Stimulated activated CD4-positive, alpha-beta T cell treated with anti-CD3 and anti-CD28 coated beads, TNF-alpha, amount 100 ng/mL, for 48 hours (primary cell): ENCODE results near the gene CEP170B.

Experiments used
- DNase-seq, 3 donors: peaks; one replicate each; pipeline ENCODE4 v3.0.0-alpha.2; 2020; ENCODE audit warnings: low read depth in 3 of 3

CEP170B gene

DNA sequence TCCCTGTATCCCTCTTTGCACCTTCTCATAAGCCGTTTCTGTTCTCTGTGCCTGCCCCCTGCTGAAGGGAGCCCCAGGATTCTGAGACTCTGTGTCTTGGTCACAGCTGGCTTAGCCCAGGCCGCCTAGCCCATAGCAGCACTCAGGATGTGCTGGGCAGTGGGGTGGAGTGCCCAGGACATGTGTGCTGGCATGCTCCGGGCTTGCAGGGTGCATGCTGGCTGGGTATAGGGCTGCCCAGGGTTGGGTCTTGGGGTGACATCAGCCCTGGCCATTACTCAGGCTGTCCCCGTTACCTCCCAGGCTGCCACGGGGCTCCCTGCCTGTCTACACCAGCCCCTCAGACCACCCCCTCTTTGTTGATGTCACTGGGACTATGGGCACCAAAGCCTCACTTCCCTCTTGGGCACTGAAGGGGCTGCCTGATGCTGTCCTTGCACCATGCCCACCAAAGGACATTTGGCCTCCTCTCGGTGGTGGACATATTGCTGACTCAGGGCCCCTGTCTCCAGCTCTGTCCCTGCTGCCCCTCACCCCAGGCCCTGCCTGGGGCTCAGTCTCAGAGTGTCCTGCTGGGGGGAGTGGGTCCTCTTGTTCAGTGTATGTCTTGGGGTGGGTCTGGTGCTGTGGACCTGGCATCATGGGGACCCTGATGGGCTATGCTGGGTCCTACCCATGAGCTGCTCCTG, 2.4 kb downstream of the CEP170B start:
- DNase-seq: no peak

DNA sequence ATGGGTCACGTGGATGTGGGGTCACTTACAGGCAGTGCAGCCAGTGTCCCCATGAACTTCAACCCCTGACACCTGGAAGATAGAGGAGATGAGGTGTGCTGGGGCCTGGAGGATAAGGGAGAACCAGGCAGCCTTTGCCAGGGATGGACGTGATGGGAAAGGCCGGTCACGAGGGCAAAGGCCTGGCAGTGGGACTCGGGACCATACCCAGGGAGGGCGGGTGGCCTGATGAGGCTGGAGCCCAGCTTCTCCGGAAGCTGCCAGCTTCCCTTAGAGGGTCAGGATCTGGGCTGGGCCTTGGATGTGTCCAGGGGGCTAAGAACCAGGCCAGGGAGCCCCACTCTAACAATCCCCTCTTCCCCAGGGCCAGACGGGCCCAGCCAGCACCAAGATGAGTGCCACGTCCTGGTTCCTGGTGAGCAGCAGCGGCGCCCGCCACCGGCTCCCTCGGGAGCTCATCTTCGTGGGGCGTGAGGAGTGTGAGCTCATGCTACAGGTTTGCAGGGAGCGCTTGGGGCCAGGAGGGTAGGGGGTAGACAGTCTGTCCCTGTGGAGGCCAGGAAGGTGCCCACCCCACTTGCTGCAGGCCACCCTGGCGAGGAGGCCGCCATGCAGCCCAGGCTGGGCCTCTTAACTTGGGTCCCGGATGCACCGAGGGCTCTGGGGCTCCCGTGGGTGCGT, 3.1 kb downstream of the CEP170B start:
- DNase-seq: no peak

DNA sequence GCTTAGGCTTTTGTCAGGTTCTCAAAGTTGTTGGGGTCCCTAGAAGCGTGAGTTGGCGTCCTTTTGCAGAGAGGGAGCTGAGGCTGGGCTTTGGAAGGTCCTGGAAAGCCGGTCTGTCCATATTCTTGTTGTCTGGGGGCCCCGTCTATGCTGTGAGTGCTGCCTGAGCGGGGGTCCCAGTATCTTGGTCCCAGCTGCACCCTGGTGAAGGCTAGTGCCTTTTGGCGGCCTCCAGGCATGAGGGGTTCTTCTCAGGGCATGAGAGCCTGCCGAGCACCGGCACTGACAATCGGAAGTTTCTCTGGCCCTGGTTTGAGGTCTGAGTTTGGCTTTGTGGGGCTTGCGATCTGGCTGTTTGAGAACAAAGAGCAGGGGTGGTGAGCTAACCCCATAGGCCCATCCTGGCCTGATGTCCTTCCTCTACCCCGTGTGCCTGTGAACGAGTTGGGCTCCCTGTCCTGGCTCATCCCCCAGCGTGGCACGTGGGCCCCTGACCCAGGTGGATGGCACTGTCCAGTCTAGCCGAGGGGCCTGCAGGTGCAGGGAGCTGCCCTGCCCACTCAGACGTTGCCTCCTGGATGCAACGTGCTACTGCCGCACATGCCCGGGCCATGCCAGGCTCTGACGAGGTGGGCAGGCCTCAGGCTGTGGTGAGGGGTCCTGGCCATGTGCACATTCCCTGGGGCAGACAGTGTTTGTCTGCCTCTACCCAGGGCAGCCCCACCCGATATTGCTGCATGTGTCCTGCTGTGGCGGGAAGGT, 3.9 kb downstream of the CEP170B start:
- DNase-seq: no peak

DNA sequence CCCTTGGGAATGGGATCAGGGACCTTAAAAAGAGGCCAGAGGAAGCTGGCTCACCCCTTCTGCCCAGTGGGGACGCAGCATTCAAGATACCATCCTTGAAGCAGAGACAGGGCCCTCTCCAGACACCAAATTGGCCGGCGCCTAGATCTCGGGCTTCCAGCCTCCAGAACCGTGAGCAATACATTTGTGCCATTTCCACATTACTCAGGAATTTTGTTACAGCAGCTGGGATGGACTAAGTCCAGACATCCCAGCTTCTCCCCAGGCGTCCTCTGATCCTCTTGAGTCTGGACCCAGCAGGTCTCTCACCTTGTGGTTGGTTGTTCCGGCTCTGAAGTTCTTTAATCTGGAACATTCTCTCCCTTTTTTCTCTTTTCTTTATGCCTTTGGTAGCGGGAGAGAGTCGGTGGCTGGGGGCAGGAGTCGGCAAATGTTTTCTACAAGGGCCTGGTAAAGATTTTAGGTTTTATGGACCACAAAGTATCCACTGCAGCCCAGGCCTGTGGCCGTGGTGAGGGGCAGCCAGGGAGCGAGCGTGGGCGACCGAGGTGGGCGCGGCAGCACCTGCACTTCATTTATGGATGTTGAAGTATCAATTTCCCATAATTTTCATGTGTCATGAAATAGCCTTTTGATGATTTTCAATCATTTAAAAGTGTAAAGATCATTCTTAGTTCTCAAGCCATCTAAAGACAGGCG, 4.8 kb downstream of the CEP170B start:
- no peak for DNase-seq

DNA sequence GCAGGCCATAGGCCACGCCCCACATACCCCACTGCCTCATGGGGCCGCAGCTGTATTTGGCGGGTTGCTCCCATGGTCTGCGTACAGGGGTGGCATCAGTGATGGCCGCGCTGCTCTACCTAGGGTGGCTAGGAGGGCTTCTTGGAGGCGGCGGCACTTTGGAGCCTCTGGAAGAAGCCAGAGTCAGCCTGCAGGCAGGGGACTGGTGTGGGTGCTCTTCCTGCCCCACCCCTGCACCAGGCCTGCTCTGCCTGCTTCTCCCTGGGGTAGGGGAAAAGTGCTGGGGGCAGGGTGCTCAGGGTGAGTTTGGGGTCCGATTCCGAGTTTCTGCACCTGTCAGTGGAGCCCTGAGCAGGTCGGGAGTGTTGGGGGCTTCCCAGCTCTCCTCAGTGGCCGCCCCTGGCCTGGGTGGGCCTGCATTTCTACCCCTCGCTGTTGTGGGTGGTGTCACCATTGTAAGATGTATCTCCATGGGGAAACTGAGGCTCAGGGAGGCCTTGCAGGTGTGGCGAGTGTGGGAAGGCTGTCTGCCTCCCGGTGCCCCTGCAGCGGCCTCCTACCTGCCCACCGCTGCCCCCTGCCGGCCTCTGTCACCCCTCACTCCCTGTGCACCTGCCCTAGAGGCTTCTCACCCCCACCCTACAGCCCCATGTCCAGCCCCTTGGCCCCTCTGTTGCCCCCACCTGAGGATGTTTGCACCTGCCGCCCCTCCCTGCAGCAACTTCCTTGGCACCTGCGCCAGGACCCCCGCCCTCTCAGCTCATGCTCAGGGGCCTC, 5.5 kb downstream of the CEP170B start:
- peak in 2 of 3 donors; percentile 21 to 44 for DNase-seq

DNA sequence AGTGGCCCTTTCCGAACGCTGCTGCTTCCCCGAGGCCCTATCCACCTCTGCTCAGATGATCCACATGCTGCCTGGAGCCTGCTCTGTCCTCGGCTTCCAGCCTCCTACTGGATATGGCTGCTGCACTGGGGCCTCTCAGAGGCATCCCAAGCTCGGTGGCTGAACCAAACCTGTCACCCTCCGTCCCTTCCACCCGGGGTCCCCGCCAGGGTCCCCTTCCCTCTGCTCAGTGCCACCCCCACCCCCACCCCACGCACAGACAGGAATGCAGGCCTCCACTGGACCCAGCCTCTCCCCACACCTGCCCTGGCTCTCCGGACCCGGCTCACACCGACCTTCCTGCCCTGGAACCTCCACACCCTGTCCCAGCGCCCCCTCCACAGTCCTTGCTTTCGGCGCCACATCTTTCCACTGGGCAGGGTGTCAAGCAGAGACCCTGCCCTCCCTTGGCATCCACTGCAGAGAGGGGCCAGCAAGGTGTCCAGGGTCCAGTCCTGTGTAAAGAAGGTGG, 6.1 kb downstream of the CEP170B start:
- DNase-seq: no peak

DNA sequence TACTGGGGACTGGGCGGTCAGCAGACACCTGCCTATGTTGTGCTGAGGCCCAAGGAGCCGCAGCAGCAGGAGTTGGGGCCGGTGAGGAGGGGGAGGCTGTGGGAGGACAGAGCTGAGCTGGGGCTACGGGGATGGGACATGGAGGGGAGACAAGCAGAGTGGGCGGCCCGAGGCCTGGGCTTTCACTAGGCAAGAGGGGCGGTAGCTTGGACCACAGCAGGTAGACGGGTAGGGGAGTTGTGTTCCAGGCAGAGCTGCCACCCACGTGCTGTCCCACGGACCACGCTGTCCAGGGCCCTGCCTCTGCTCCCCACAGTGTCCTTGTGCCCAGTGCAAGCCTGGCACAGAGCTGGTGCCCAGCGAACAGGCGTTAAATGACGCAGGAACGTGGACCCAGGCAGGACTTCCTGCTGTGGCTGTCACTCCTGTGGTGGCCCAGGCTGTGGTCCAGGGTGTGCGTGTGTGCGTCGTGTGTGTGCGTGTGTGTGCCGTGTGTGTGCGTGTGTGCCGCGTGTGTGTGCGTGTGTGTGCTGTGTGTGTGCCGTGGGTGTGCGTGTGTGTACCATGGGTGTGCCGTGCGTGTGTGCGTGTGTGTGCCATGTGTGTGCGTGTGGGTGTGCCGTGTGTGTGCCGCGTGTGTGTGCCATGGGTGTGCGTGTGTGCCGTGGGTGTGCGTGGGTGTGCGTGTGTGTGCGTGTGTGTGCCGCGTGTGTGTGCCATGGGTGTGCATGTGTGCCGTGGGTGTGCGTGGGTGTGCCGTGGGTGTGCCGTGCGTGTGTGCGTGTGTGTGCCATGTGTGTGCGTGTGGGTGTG, 6.8 kb downstream of the CEP170B start:
- no peak for DNase-seq

DNA sequence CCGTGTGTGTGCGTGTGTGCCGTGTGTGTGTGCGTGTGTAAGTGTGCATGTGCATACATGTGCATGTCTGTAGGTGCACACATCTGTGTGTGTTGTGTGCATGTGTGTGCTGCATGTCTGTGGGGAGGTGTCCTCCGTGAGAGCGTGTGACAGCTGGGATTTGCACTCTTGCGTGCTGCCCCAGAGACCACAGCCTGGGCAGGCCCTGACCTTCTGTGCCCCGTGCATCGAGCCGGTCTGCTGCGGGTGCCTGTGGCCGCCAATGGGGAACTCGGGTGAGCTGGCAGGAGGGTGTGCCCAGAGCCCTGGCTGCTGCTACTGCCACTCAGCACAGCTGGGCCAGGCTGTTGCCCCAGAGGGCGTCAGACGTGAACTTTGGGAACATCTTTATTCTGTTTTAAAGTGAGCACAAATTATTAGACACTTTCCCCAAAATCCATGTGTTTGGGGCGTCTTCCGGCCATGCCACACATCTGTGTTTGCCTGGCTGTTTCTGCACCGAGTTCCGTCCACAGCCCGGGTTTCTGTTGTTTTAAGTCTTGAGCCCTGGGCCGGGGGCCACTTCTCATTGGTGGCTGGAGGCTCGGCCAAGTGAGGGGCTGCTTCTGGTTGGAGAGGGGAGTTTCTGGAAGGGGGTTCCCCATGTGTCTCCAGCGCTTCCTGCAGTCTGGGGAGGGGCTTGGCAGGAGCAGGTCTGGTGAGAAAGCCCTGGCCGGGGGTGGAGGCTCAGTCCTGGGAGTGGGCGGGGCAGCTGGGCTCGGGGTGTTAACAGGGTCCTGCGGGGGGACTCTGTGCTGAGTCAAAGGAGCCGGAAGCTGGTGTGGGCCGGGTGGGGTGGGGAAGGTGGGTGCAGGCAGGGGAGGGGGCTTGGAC, 7.6 kb downstream of the CEP170B start:
- no peak for DNase-seq

DNA sequence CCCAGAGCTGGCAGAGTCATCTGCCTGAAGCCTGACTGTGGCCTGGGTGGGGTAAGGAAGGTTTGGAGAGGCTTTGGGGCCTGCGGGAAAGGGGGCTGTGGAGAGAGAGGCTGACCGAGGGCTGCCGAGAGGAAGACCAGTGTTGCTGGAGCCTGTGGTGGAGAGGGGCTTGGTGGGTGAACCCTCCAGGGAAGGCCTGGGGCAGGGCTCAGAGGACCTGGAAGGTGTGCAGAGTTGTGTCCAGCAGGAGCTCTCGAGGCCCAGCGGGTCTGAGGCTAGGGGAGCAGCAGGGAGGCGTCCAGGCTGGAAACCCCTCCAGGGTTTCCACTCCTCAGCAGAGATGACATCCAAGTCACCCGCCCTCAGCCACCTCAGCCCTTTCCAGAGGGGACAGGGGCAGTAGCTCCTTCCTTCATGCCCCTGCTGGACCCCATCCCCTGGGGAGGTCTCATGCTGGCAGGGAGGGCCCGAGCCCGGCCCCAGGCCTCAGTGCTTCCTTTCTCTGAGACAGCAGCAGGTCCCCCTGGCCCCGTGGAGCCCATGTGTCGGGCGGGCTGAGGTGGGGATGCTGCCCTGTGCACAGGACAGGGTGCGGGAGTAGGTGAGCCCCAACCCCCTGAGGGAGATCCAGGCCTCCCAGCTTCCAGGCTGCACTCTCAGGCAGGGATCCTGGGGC, 8.4 kb downstream of the CEP170B start:
- no peak for DNase-seq

DNA sequence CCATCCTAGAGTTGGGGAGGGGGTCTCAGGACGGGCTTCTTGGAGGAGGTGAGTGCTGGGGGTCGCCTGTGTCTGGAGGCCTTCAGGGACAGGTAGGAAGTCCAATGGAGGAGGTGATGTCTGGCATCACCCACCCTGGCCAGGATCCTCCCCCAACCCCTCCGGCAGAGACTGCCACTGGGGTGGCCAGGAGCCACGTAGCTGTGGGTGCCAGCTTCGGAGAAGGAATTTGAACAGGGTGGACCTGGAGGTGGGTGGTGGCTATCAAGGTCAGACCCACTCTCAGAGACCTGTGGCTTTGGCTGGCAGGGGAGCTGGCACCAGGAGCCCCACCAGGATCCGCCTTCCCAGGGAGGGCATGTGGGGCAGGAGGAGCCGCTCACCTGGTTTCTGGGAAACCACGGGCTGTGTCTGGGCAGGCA, 9.1 kb downstream of the CEP170B start:
- no peak for DNase-seq

DNA sequence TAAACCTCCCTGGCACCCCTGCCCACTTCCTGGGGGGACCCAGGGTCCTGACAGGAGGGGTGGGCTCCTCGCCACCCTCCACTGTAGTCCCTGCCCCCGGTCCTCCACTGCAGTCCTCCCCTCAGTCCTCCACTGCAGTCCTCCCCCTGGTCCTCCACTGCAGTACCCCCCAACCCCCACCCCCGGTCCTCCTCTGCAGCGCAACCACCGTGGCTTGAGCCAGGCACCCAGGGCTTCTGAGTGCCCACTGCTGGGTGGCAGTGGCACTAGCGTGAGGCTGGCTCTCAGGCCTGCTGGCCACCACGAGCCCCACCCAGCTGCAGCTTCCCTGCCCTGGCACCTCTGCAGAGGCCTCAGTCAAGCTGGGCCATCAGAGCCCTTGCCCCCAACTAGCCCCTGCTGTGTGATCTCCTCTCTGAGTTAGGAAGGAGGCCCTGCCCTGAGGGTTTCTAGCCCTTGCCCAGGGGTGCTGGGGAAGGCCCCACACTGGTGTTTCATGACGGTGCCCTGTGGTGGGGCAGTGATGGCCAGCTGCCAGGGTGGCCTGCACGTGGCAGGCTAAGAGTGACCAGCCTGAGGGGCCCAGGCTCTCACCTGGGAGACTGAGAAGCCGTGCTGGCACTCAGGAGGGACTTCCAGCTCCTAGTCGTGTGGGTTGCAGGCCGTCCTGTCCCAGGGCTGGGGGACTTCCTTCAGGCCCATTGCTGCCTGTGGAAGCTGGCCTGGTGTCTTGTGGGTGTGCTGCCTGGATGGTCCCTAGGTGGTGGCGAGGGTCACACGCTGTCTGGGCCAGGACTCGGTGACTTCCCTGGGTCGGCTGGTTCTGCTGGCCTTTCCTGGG, 9.7 kb downstream of the CEP170B start:
- DNase-seq: no peak

DNA sequence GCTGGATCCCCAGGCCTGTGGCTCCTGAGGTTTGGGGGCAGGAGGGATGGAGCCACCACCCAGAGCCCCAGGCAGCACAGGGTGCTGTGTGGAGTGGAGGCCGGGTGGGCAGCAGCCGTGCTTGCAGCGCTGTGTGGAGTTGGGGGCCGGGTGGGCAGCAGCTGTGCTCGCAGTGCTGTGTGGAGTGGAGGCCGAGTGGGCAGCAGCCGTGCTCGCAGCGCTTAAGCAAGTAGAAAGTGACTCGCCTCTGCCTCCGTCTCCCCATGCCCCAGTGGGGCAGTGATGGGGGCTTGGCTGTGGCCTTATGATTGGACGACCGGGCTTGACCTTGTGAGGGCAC, 10.3 kb downstream of the CEP170B start:
- DNase-seq: no peak

DNA sequence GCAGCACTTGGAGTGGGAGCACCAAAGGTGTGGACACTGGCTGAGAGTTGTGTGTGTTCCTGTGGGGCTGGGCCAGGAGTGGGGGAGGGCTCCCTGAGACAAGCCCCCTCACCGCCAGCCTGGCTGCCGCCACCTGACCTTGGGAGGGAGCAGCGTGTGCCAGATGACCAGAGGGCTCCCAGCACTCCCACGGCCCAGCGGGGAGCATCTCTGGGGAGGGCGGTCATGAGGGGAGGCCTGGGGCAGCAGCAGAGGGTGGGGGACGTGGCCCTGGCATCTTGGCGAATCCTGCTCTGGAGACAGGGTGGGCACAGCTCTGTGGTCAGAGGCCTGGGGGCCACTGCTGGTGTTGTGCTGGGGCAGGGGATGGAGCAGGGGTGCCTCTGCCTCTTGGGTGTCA, 10.7 kb downstream of the CEP170B start:
- no peak for DNase-seq

DNA sequence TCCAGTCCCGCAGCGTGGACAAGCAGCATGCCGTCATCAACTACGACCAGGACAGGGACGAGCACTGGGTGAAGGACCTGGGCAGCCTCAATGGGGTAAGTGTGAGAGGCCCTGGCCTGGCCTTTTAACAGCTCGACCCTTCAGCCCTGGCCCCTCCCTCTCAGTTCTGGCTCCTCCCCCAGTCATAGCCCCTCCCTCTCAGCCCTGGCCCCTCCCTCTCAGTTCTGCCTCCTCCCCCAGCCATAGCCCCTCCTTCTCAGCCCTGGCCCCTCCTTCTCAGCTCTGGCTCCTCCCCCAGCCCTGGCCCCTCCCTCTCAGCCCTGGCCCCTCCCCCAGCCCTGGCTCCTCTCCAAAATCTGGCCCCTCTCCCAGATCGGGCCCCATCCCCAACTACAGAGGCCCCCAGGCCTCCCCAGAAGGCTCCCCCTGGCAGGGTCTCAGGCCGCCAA, 11.2 kb downstream of the CEP170B start:
- DNase-seq: peak; percentile 20 to 28 (median 24)

DNA sequence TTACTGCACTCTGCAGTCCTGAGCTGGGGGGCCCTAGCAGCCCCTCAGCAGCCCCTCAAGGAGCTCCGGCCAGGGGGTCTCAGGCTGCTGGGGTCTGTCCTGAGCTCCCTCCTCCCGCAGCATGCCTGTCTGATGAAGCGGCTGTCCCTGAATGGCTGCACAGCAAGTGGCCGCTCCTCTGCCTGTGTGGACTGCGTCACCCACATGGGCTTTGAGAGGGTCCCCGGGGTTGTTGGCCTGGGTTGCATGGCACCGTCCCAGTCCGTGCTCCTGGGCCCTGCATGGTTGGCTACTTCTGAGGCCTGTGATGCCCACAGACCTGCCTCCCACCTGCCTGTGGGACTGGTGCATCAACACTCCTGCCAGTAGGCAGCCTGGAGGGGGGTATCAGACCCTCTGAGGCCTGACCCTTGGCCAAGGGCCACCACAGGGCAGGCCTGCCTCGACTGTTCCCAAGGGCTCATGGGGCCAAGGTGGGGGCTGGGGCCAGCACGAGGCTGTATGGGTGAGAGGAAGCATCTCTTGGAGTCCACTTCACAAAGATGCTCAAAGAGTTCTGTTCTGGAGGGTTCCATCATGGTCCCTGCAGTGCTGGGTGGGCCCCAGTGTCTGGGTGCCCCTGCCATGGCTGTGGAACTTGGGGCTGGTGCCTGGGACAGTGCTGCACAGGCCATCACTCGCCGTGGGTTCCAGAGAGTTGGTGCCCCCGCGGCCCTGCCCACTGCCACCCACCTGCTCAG, 12.2 kb downstream of the CEP170B start:
- DNase-seq: no peak

DNA sequence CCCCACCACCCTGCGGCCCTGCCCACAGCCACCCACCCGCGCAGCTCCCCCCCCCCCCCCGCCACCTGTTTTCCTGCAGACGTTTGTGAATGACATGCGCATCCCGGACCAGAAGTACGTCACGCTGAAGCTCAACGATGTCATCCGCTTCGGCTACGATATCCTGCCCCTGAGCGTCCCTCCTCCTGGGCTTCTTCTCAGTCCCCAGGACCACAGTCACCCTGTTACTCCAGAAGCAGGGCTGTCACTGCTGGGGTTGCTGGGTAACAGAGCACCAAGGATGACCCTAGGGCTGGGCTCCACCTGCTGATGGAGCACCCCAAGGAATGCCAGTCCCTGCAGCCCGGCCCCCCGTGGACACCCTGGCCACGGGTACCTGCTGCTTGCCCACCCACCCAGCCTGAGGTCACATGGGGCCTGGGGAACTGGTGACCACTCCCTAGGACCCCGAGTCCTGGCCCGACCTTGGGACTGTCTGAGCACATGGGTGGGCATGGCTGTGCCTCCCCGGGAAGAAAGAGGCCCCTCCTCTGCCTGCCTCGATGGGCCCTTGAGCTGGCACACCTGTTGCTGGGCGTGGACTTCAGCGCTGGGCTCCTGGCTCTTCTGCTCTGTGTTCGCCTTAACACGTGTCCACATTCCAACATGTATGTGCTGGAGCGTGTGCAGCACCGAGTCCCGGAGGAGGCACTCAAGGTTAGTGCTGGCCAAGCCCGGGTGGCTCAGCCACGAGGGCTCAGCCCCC, 12.9 kb downstream of the CEP170B start:
- DNase-seq: no peak
